ENCODE data around the gene ENPP1.

DNA sequence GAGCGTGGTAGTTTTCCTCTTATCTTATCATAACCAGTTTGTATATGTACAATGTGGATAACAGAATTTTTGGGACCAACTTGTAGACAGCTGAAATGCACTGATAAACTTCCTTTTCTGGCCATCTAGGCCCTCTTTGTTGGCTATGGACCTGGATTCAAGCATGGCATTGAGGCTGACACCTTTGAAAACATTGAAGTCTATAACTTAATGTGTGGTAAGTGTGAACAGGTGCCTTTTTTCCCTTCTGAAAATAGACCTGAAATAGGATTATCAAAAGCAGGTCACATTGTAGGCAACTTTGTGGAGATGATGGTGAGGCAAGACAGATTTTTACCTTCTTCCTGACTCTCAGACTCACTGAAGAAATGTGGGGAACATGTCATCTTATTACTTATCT, 67.8 kb downstream of the ENPP1 start:
- TF ChIP-seq JUN (CRISPR knock-in tag; IDR thresholded peaks at IDR 0.05) (no peak), ZBTB21 (CRISPR knock-in tag; IDR thresholded peaks at IDR 0.05; ENCODE audit: borderline replicate concordance) (no peak), NFE2L1 (CRISPR knock-in tag; IDR thresholded peaks at IDR 0.05) (no peak), ZNF121 (CRISPR knock-in tag; IDR thresholded peaks at IDR 0.05) (no peak), SMAD4 (CRISPR knock-in tag; IDR thresholded peaks at IDR 0.05) (no peak), TP53 (CRISPR knock-in tag; IDR thresholded peaks at IDR 0.05) (no peak), TEAD4 (CRISPR knock-in tag; IDR thresholded peaks at IDR 0.05) (no peak)
- TF ChIP-seq, protein P1, sequence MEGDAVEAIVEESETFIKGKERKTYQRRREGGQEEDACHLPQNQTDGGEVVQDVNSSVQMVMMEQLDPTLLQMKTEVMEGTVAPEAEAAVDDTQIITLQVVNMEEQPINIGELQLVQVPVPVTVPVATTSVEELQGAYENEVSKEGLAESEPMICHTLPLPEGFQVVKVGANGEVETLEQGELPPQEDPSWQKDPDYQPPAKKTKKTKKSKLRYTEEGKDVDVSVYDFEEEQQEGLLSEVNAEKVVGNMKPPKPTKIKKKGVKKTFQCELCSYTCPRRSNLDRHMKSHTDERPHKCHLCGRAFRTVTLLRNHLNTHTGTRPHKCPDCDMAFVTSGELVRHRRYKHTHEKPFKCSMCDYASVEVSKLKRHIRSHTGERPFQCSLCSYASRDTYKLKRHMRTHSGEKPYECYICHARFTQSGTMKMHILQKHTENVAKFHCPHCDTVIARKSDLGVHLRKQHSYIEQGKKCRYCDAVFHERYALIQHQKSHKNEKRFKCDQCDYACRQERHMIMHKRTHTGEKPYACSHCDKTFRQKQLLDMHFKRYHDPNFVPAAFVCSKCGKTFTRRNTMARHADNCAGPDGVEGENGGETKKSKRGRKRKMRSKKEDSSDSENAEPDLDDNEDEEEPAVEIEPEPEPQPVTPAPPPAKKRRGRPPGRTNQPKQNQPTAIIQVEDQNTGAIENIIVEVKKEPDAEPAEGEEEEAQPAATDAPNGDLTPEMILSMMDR (IDR thresholded peaks at IDR 0.05) = no peak
- TF ChIP-seq, protein P2, sequence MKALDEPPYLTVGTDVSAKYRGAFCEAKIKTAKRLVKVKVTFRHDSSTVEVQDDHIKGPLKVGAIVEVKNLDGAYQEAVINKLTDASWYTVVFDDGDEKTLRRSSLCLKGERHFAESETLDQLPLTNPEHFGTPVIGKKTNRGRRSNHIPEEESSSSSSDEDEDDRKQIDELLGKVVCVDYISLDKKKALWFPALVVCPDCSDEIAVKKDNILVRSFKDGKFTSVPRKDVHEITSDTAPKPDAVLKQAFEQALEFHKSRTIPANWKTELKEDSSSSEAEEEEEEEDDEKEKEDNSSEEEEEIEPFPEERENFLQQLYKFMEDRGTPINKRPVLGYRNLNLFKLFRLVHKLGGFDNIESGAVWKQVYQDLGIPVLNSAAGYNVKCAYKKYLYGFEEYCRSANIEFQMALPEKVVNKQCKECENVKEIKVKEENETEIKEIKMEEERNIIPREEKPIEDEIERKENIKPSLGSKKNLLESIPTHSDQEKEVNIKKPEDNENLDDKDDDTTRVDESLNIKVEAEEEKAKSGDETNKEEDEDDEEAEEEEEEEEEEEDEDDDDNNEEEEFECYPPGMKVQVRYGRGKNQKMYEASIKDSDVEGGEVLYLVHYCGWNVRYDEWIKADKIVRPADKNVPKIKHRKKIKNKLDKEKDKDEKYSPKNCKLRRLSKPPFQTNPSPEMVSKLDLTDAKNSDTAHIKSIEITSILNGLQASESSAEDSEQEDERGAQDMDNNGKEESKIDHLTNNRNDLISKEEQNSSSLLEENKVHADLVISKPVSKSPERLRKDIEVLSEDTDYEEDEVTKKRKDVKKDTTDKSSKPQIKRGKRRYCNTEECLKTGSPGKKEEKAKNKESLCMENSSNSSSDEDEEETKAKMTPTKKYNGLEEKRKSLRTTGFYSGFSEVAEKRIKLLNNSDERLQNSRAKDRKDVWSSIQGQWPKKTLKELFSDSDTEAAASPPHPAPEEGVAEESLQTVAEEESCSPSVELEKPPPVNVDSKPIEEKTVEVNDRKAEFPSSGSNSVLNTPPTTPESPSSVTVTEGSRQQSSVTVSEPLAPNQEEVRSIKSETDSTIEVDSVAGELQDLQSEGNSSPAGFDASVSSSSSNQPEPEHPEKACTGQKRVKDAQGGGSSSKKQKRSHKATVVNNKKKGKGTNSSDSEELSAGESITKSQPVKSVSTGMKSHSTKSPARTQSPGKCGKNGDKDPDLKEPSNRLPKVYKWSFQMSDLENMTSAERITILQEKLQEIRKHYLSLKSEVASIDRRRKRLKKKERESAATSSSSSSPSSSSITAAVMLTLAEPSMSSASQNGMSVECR (CRISPR knock-in tag; IDR thresholded peaks at IDR 0.05; ENCODE audit: borderline replicate concordance) = no peak
- TF ChIP-seq, protein P3, sequence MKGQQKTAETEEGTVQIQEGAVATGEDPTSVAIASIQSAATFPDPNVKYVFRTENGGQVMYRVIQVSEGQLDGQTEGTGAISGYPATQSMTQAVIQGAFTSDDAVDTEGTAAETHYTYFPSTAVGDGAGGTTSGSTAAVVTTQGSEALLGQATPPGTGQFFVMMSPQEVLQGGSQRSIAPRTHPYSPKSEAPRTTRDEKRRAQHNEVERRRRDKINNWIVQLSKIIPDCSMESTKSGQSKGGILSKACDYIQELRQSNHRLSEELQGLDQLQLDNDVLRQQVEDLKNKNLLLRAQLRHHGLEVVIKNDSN (CRISPR knock-in tag; IDR thresholded peaks at IDR 0.05) = no peak
- TF ChIP-seq, protein P4, sequence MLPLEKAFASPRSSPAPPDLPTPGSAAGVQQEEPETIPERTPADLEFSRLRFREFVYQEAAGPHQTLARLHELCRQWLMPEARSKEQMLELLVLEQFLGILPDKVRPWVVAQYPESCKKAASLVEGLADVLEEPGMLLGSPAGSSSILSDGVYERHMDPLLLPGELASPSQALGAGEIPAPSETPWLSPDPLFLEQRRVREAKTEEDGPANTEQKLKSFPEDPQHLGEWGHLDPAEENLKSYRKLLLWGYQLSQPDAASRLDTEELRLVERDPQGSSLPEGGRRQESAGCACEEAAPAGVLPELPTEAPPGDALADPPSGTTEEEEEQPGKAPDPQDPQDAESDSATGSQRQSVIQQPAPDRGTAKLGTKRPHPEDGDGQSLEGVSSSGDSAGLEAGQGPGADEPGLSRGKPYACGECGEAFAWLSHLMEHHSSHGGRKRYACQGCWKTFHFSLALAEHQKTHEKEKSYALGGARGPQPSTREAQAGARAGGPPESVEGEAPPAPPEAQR (CRISPR knock-in tag; IDR thresholded peaks at IDR 0.05) = no peak
- TF ChIP-seq, protein P5, sequence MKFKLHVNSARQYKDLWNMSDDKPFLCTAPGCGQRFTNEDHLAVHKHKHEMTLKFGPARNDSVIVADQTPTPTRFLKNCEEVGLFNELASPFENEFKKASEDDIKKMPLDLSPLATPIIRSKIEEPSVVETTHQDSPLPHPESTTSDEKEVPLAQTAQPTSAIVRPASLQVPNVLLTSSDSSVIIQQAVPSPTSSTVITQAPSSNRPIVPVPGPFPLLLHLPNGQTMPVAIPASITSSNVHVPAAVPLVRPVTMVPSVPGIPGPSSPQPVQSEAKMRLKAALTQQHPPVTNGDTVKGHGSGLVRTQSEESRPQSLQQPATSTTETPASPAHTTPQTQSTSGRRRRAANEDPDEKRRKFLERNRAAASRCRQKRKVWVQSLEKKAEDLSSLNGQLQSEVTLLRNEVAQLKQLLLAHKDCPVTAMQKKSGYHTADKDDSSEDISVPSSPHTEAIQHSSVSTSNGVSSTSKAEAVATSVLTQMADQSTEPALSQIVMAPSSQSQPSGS (CRISPR knock-in tag; IDR thresholded peaks at IDR 0.05; ENCODE audit: borderline replicate concordance, low read depth) = no peak

All from WTC11 (cell line).